Retina (tissue), 1 donor: ENCODE data around the gene SOS2.
"Not testable (repeated sequence)": the region's sequence is repeated elsewhere in the genome, so short reads cannot be mapped to it uniquely, and the experiment has no call there.

ENCODE experiments used
- DNase-seq: peaks from one replicate; pipeline ENCODE4 v3.0.0-alpha.2; 2016

Gene SOS2

DNA sequence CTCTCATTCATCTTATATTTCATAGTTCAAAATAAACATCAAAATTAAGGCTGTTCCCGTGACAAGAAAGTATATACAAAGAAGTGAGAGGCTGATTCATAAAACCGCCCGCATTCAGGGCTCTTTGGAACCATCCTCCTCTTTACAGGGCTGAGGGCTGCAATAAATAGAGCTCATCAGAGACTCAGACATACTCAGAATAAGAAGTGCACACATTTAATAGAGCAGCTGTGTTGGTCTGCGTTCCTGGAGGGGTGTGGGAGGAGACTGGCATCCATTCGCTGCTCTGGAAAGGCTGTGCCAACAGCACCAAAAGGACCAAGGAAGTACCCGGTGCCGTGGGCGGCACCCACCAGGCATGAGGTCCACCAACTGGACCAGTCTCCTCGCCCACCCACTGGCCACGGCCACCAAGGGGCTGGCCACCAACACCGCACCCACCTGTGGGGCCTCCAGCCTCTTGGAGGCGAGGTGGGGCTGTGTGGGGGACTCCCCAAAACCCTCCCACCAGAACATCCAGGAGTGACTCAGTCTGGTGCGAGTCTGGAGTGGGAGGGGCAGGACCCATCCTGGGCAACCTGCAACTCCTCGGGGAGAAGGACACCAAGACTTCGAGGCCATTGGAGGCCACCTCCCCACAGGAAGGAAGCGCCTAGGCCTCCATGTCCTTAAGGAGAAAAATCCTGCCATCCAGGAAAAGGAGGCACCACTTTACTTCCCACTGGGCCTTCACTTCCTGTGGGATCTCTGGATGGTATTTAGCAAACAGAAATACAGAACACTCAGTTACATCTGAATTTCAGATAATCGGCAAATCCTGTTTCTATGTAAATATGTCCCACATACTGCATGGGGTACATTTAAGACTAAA, 147.7 kb downstream of the SOS2 start:
- DNase-seq: no peak

DNA sequence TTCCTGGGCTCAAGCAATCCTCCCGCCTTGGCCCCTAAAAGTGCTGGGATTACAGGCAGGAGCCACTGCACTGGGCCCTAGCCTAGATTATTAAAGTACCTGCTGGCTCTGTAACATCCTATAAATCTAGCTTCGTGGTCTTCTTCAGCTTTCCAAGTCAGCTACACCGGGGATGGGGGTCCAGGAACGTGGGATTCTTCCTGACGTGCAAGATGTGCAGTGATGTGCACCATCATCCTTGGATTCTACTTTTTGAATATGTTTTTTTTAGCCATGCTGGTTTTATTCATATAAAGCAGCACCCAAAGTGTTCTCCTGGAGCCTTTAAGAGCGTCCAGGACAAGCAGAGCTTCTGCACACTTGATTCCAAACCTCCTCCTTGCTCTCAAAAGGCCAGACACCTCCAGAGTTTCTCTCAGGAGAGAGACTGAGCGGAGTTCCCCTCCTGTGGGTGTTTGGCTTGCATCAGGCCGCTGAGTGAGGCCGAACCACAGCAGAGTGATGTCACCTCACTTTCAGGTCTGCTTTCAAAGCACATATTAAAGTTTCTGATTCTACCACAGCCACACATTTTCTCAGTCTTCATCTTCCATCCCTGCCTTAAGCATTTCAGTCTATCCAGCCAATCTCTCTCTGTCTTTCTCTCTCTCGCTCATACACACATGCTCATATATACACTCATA, 148.5 kb downstream of the SOS2 start:
- no peak for DNase-seq

DNA sequence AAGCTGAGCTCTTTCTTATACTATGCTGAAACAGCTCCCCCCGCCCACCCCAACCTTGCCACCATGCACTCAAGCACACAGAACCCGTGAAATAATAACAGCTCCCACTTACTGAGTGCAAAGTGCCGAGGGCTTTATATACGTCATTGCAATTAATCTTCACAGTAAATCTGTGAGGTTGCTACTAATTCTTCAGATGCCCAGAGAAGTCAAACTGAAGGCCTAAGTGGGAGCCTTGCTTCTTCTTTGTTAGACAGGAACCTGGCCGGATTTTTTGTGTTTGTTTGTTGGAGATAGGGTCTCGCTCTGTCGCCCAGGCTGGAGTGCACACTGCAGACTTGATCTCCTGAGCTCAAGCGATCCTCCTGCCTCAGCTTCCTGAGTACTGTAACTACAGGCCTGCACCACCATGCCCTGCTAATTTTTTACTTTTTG, 149.1 kb downstream of the SOS2 start:
- no peak for DNase-seq

DNA sequence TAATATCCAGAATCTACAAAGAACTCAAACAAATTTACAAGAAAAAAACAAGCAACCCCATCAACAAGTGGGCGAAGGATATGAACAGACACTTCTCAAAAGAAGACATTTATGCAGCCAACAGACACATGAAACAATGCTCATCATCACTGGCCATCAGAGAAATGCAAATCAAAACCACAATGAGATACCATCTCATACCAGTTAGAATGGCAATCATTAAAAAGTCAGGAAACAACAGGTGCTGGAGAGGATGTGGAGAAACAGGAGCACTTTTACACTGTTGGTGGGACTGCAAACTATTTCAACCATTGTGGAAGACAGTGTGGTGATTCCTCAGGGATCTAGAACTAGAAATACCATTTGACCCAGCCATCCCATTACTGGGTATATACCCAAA, 152.3 kb downstream of the SOS2 start:
- not testable (repeated sequence) for DNase-seq

DNA sequence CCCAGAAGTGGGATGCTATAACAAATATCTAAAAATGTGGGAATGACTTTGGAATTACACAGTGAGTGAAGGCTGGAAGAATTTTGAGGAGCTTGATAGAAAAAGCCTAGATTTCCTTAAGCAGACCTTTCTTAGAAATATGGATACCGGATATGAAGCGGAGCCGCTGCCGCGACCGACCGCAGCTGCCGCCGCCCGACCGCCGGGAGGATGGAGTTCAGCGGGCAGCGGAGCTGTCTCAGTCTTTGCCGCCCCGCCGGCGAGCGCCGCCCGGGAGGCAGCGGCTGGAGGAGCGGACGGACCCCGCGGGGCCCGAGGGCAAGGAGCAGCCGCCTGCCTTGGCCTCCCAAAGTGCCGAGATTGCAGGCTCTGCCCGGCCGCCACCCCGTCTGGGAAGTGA, 157.7 kb downstream of the SOS2 start:
- not testable (repeated sequence) for DNase-seq

DNA sequence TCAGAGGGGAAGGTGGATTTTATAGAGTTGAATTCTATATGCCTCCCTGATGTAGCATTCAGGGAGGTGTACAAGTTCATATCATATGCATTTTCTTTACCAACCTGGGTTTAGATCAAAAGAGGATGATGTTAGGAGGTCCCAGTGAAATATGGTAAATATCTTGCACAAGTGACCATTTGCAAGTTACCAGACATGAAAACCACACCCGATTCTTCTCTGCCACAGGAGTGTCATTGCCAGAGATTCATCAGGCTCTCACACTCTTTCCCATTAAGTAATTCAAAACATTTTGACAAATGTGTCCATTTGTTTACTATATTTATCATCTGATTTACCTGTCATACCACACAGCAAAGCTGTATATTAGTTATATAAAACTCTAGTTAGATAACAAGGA, 159.0 kb downstream of the SOS2 start:
- DNase-seq: no peak

DNA sequence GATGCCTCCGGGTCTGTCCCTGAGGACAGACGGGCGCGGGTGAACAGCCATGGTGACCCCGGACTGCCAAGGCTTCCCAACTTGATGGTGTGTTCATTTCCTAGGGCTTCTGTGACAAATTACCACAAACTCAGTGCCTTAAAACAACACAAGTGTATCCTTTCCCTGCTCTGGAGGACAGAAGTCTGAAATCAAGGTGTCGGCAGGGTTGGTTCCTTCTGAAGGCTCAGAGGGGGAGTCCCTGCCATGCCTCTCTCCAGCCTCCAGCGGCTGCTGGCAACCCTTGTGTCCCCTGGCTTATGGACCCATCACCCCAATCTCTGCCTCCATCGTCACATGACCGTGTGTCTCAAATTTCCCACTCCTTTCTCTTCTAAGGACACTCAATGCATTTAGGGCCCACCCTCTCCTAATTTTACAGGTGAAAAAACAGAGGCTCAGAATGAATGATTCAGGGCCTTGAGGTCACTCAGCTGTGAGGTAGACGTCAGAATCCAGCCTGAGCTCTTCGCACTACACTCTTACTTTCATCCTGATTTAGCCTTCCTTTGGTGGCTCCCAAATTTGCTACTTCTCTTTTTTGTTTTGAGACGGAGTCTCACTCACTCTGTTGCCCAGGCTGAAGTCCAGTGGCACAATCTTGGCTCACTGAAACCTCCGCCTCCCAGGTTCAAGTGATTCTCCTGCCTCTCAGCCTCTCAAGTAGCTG, 160.4 kb downstream of the SOS2 start:
- no peak for DNase-seq

DNA sequence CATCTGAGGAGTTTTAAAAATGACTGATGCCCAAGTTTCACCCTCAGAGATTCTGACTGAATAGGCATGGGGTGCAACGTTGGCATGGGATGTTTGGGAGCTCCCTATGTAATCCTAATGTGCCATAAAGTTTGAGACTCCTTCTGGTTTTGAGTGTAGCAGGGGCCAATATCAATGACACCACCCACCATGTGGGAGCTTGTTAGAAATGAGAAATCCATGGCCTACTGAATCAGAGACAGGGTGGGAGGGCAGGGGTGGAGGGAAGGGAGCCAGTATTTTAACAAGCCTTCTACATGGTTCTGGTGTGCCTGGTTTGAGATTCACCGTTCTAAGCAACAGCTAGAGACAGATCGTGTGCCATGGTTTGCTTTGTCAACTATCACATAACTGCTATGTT, 161.1 kb downstream of the SOS2 start:
- no peak for DNase-seq

DNA sequence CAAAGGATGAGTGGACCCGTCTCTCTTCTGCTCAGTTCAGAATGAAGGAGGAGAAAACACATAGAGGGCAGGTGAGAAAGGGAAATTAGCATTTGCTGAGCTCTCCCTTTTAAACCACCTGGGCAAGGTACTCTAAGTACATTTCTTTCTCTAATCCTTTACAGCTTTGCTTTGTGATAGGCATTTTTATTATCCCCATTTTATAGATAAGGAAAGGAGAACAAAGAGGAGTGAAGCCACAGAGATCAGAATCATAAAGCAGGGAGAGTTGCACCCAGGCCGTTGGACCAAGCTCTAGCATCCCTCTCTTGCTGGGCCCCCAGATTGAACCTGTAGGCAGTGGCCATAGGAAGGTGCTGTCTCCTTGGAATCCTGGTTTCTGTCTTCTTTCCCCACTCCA, 162.1 kb downstream of the SOS2 start:
- no peak for DNase-seq

DNA sequence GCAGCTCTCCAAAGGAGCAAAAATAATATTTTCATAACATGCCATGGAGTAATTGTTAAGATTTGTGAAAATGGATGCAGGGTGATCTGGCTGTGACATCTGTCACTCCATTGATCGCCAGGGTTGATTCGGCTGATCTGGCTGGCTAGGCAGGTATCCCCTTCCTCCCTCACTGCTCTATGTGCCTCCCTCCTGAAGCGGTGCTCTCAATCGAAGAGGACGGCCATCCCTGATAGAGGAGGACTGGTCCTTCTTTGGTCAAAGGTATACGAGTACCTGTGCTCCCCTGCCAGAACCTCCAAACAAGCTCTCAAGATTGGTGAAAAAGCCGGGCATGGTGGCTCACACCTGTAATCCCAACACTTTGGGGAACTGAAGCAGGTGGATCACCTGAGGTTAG, 162.9 kb downstream of the SOS2 start:
- DNase-seq: no peak

DNA sequence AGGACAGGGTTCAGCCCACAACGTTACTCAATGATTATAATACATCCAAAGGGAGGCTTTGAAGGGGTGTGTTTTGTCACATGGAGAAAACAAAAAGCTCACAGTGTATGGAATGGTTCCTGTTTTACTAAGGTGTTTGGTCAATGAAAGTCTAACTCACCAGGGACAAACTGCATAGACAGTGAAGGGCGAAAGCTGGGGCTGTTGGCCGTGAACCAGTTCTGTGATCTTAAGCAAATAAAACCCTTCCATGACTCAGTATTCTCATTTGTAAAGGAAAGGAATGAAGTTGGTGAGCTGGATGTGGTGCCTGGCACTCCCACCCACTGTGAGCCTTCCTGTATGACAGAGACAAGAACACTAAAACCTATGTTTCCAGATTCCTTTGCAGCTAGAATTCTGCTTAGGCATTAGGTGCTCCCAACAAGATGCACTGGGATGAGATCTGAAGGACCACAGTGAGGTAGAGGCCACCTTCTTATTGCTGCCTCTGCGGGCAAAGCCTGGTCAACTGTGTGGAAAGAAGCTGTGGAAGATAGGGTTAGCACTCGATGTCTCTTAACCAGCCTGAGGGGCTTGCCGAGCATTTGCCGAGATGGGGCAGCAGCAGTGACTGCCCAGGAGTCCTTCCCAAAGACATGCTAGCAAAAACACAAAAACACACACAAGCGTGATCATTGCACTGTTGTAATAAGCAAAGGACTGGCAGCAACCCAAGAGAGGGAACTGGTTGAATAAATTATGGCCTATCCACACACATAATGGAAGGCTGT, 163.5 kb downstream of the SOS2 start:
- no peak for DNase-seq
